Left hindlimb (tissue), 1 donor: ENCODE measurements around the gene MTA1.

Source experiments
- DNase-seq: peaks from one replicate; pipeline ENCODE4 v3.0.0-alpha.2; 2018

MTA1 gene

GRCh38 chr14:105467249-105467941 lies 47.8 kb downstream of the MTA1 start:
- DNase-seq, result no peak

DNA sequence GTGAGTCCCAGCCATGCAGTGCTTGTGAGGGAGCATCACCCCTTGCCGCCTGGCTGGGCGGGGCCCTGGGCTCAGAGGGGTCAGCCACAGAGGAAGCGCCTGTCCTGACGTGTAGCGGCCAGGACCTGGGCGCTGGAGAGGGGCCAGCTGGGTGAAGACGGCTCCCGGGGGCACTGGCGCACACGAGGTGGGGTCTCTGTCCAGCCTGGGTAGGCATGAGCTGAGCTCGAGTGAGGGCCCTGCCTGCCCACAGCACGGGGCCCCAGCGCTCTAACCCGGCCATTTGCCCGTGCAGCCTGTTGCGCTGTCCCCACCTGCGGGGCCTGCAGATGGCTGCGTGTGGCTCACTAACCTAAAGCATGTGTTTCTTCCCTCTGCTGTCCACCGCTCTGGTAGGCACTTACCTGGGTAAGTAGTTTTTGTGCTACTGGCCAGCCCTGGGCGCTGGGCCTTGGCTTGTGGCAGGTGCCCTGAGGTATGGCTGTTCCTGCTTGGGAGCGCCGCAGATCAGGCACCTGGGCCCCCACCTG lies 48.4 kb downstream of the MTA1 start:
- no peak for DNase-seq

DNA sequence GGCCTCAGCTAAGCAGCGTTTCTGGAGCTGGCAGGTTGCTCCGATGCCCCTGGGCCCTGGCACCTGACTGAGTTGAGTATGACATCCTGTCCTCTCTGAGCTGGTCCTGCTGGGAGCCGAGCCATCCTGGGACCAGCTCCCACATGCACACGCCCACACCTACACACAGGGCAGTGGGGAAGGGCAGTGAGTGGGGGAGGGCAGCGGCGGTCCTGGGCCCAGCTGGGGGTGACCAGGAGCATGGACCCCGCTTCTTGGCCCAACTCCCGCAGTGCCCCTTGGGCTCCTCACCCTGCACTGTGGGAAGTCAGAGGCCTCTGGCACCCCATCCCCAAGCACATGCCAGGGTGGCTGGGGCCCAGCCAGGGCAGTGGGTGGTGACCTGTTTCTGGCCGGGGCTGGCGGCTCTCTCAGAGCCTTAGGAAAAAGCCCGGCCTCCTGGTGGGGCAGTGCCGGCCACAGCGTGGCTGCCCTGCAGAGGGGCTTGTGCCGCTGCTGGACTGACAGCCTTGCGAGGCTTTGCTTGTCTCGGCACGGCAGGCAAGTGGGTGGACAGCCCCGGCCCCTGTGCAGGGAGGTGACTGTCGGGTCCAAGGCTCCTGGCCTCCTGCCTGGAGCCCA lies 49.1 kb downstream of the MTA1 start:
- no peak for DNase-seq

DNA sequence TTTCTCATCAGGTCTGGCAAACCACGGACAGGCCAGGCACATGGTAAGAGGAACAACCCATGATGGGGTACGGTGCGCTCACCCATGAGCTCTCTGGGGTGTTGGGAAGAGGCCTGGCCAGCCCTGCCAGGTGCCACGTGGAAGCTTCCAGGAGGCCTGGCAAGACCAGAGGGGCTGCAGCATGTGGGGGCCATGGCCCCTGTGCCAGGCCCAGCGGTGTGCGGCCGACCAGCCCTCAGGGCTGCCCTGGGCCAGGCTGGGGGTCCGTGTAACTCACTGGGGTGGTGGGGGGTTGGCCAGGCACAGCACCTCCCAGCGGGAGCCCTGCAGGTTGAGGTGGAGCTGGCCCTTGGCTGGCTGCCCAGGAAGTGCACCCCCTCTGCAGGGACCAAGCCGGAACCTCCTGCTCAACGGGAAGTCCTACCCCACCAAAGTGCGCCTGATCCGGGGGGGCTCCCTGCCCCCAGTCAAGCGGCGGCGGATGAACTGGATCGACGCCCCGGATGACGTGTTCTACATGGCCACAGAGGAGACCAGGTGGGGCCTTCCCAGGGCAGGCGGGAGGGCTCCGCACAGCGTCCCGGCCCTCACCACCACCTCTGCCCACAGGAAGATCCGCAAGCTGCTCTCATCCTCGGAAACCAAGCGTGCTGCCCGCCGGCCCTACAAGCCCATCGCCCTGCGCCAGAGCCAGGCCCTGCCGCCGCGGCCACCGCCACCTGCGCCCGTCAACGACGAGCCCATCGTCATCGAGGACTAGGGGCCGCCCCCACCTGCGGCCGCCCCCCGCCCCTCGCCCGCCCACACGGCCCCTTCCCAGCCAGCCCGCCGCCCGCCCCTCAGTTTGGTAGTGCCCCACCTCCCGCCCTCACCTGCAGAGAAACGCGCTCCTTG lies 50.1 kb downstream of the MTA1 start:
- no peak for DNase-seq

DNA sequence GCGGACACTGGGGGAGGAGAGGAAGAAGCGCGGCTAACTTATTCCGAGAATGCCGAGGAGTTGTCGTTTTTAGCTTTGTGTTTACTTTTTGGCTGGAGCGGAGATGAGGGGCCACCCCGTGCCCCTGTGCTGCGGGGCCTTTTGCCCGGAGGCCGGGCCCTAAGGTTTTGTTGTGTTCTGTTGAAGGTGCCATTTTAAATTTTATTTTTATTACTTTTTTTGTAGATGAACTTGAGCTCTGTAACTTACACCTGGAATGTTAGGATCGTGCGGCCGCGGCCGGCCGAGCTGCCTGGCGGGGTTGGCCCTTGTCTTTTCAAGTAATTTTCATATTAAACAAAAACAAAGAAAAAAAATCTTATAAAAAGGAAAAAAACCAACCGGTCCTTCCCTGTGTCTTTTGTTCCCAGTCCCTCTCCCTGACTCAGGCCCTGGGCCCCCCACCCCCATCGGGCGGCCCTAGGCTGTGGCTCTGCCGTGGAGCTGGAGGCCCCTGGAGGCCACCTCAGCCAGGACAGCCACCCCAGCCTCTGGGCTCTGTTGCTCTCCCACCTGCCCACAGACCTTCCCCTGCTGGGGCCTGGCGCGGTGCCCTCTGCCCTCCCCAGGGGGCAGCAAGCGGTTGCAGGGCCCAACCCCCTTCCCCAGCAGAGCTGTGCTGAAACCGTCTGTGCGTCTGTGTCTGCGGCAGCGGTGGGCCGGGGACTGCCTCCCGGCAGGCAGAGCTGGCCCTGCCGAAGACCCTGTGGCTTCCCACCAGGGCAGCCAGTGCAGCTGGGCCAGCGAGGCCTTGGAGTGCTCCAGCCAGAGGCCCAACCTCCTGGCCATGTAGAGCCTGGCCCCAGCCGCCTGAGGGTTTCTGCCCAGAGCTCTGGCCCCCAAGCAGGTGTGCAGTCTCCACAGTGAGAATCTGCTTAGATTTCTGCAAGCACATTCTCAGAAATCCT lies 51.0 kb downstream of the MTA1 start:
- no peak for DNase-seq

DNA sequence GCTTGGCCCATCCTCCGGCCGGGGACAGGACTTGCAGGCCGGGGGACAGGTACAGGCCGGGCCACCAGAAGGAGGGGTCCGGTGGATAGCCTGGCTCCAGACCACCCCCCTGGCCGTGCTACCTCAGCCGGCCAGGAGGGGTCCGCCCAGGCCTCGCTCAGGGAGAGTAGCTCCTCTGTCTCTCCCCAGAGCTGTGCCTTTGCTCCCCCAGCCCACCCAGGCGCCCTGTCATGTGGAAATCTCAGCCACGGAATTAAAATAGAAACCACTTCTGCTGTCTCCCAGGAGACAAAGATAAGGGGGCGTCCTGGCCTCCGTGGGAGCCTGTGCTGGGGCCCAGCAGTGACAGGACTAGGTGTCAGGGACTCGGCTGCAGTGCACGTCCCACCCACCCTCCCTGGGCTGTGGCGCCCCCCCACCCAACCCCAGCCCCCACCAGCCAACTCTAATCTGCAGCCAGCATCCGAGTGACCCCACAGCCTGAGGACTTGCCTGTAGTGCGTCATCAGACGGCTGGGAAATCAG lies 51.7 kb downstream of the MTA1 start:
- DNase-seq, result no peak

- no peak for DNase-seq
Measured at GRCh38 chr14:105471823-105472485, 52.3 kb downstream of the MTA1 start.

DNA sequence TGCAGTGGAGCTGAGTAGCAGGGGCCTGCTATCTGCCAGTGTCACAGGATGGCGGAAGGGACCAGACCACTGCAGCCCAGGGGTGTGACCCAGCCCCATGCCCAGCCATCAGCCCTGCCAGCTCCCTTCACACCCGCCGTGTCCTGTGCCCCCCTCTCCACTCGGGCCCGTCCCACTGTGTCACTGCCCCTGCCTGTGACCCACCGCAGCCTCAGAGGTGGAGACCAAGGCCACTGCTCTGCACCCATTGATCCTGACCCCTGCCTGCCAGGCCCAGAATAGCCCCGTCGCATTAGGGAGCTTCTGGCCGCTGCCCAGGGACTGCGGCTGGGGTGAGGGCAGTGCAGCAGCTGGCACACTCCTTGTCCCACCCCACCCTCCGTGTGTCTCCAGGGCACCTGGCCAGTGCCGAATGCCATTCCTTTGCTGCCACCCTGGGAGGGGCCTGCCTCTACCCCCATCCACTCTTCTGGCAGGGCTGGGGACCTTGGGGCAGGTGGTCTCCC lies 52.9 kb downstream of the MTA1 start:
- DNase-seq, result no peak

DNA sequence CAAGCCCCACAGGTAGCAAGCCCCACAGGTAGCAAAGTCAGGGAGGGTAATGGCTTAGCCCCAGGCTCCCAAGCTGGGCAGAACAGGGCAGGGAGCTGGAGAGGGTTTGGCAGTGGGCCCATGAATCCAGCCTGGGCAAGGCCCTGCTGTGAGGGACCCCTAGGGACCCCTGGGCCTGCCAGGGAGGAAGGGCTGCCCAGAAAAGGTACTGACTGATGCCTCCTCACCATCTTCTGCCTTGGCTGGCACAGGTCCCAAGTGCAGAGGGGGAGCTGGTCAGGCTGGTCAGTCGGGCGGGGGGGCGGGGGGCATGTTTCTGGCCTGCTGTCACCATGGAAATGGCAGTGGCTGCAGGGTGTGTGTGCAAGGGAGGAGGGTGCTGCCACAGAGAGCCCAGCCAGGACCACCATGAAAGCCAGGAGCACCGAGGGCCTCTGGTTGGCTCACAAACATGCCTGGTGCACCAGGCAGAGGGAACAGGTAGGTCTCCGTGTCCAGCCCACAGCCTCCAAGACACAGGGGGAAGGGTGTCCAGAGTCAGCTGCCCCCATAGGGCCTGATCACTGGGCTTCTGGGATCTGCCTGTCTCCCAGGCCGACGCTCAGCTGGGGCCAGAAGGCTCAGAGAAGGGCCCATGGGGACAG lies 53.5 kb downstream of the MTA1 start:
- no peak for DNase-seq

- DNase-seq, result peak; percentile 94
Measured at GRCh38 chr14:105473677-105474482, 54.3 kb downstream of the MTA1 start.

DNA sequence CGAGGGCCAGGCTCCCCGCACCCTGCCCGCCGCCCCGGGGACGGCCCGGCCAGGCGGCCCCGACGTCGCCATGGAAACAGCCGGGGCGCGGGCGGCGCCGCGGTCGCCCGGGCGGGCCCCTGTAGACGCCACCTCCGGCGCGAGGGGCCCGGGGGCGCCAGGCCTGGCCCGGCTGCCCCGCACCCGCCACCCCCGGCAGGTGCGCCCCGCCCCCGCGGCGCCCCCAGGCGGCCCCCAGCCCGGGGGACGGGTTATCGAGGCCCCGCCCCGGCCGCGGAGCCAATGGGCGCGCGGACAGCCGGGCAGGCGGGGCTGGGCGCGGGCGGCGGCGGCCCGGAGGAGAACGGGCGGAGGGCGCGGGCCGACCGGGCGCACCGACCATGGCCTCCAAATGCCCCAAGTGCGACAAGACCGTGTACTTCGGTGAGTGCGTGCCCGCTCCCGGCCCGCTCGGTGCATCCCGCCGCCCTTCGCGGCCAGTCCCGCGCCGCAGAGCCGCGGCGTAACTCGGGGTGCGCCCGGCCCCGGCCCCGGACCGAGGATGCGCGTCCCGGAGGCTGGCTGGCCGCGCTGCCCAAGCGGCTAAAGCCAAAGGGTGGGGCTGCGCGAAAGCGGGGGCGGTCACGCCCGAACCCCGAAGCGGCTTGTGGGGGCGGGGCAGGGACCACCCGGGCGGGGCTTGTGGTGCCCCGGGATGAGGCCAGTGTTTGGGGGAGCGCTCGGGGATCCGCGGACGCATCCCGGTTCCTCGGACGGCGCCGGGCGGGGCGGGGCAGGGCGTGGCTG lies 55.0 kb downstream of the MTA1 start, which contains the start of gene CRIP2:
CRIP2 (plus strand) TSS at position 339 of the 786 bp plus-strand sequence; CDS start at position 381, 42 bp downstream.
- DNase-seq, result no peak

DNA sequence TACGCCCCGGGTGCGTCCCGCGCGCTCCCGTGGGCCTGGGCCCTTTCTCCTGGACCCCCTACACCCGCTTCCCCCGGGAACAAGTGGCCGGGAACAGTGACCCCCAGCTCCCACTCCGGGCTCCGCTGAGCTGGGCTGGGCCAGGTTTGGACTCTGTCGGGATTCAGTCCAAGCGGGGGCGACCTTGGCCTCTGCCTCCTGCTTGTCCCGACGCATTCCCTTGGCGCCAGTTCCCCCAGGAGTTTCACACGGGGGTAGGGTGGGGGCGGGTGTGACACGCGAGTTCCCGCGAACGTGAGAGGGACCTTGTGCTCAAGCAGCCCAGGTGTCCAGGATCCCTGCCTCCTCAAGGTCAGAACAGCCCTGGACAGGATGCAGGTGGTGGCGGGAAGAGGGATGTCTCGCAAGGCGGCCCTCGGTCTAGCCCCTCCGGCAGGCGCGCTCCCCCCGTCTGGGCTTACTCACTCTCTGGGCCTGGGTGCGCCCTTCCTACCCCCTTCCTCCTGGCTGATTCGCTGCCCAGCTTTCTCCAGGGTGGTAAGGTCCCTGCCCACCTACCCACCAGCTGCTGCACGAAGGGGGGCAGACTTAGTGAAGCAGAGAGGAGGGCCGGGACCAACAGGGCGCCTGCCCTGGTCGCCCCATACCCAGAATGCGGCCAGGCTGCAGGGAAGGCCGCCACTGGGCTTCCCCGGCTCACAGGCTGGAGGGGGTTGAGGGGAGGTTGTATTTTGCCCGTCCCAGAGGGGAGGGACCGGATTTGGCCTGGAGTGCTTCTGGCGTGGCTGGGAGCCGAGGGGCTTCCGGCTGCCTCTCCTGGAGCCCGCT lies 55.9 kb downstream of the MTA1 start:
- DNase-seq, result peak; percentile 76

DNA sequence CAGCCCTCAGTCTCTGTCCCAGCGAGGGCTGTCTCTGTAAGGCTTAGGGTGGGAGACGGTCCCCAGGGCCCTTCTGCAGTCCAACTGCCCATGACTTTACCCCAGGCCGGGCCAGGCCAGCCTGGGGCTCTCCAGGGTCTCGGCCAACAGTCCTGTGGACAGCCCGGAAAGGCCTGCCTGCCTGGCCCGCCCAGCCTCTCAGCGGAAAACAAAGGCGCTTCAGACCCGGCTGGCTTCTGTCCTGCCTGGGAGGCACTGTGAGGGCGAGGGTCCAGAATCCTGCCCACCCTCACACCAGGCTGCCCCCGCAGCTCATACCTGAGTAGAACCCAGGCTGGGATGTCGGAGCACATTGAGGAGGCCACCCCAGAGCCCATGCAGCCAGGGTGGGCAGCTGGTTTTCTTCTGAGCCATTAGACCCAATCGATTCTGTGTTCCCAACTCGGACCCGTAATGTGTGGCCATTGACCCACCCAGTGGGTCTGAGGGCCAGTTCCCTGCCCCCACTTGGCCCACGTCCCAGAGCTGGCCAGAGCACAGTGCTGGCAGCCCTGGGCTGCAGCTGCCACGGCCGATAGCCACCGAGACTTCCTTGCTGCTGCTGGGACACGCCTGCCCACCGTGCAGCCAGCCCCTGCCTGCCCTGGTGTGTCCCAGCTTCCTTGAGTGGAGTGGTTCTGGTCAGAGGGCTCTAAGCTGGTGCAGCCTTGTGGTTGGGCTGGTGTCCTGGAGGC lies 56.6 kb downstream of the MTA1 start:
- DNase-seq, result peak; percentile 80

- no peak for DNase-seq
Measured at GRCh38 chr14:105476831-105477659, 57.4 kb downstream of the MTA1 start.

GRCh38 chr14:105477660-105478397 lies 58.2 kb downstream of the MTA1 start:
- DNase-seq, result no peak
